Smooth muscle cell (in vitro differentiated cells): Measurements from ENCODE around the gene GPR107. TPM values are rescaled to one million over a fixed set of nuclear protein-coding genes. Genes with fewer than 3 reads are reported as not detected.

Source experiments
- DNase-seq: peaks from one replicate; lab custom pipeline; 2025; ENCODE audit not compliant: unreplicated experiment; lab: John Stamatoyannopoulos, UW
- H2AFZ ChIP-seq: fragments of 200-600 bp; sonication (generic); 2 replicates; pipeline ENCODE4 v1.6.0; 2016; ENCODE audit warnings: antibody characterized with exemption, low read depth, mild to moderate bottlenecking
- H3F3A ChIP-seq: fragments of 200-600 bp; sonication (generic); 2 replicates; pipeline ENCODE4 v1.6.0; 2017; ENCODE audit warnings: antibody characterized with exemption, low read depth
- H3K27ac ChIP-seq: fragments of 200-600 bp; sonication (generic); 2 replicates; pipeline ENCODE4 v1.5.1; 2016; ENCODE audit warnings: low read depth, mild to moderate bottlenecking
- H3K27me3 ChIP-seq: fragments of 200-600 bp; sonication (generic); 2 replicates; pipeline ENCODE4 v1.6.1; 2016; ENCODE audit warnings: low read depth, mild to moderate bottlenecking
- H3K36me3 ChIP-seq: fragments of 200-600 bp; sonication (generic); 2 replicates; pipeline ENCODE4 v1.5.1; 2016; ENCODE audit warnings: low read depth
- H3K4me1 ChIP-seq: fragments of 200-600 bp; sonication (generic); 2 replicates; pipeline ENCODE4 v1.5.1; 2016; ENCODE audit warnings: low read depth
- H3K4me2 ChIP-seq: fragments of 200-600 bp; sonication (generic); 2 replicates; pipeline ENCODE4 v1.6.0; 2016; ENCODE audit warnings: mild to moderate bottlenecking
- H3K4me3 ChIP-seq: fragments of 200-600 bp; sonication (generic); 2 replicates; pipeline ENCODE4 v1.5.1; 2016; ENCODE audit warnings: mild to moderate bottlenecking
- H3K79me2 ChIP-seq: fragments of 200-600 bp; sonication (generic); 2 replicates; pipeline ENCODE4 v1.6.0; 2016; ENCODE audit warnings: low read depth, mild to moderate bottlenecking
- H3K9ac ChIP-seq: fragments of 200-600 bp; sonication (generic); 2 replicates; pipeline ENCODE4 v1.6.0; 2016; ENCODE audit warnings: low read depth
- H3K9me3 ChIP-seq: fragments of 200-600 bp; sonication (generic); replicated peaks from 2 replicates; pipeline ENCODE4 v1.5.1; 2016; ENCODE audit warnings: low read depth
- H4K20me1 ChIP-seq: fragments of 200-600 bp; sonication (generic); 2 replicates; pipeline ENCODE4 v1.6.0; 2016; ENCODE audit warnings: low read depth
- CTCF ChIP-seq: fragments of 200-600 bp; sonication (generic); IDR thresholded peaks from 2 replicates; pipeline ENCODE4 v1.5.1; 2017; ENCODE audit warnings: borderline replicate concordance, mild to moderate bottlenecking, antibody characterized with exemption; ENCODE audit not compliant: insufficient read depth, poor library complexity, severe bottlenecking
- WGBS: methylation state at CpG from one replicate; pipeline ENCODE4 v1.1.7; 2016; ENCODE audit warnings: low lambda C conversion rate; 5-methylcytosine and 5-hydroxymethylcytosine counted together
- polyA plus RNA-seq: library from polyadenylated mRNA; unstranded; fragments of >200 nt; fragmentation: Nextera tagmentation; extraction: Ambion mirVana; gene quantifications from 2 replicates; pipeline ENCODE4 v1.2.1, GENCODE V29; 2016
- total RNA-seq: library from RNA; depleted of rRNA; stranded (reverse); fragments of >200 nt; gene quantifications from 2 replicates; pipeline ENCODE4 v1.2.3, GENCODE V29; 2014

The GPR107 gene
- total and polyA plus RNA-seq, 2 experiments from 2014 or later, result 16.2 to 42.7 TPM

- H4K20me1 ChIP-seq, result peaks cover 31% of the 10 kb centered on the region
- no peak overlapping the region for H3K4me2 ChIP-seq
- peaks cover 4% of the 10 kb centered on the region for H3K4me1 ChIP-seq
- 90% methylated on average over 2 of the region's 2 CpGs for WGBS
- no peaks in the 10 kb centered on the region for H3K36me3 ChIP-seq
- H2AFZ ChIP-seq, result no peak overlapping the region
- H3K9ac ChIP-seq, result no peak overlapping the region
- no peaks in the 10 kb centered on the region for H3K27me3 ChIP-seq
- no peak for DNase-seq
- no peak for TF ChIP-seq CTCF
- no peaks in the 10 kb centered on the region for H3K9me3 ChIP-seq
- H3K4me3 ChIP-seq, result no peak overlapping the region
- H3K27ac ChIP-seq, result peak overlapping the region; percentile 65
- H3K79me2 ChIP-seq, result no peaks in the 10 kb centered on the region
- H3F3A ChIP-seq, result peaks cover 4% of the 10 kb centered on the region
Measured at GRCh38 chr9:130106860-130107233, 53.1 kb downstream of the GPR107 start.

DNA sequence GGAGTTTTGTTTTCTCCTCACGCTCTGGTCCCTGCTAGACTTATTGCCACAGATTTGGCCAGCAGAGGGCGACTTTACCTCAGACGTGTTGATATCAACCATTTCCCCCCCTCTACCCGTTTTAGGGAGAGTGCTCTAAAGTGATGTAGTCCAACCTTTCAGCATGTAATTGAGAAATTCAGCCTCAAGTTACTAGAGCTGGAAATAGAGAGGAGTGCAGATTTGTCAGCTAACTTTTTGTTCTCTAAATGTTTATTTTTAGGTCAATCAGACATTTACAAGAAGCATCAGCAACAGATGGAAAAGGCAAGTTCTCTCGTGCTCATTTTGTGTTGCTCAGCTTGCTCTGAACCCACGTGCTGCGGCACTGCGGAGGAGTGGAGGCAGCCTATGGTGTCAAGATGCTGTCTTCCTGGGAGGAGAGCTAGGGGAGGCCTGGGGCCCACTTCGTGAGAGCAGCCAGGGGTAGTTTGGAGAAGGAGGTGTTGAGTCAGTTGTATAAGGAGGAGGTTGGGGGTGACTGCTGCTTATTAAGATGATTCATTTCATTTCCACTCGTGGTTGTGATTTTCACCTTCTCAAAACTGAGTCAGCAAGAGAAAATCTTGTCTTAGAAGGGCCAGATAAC, 53.6 kb downstream of the GPR107 start:
- H3K4me1 ChIP-seq, result peaks cover 4% of the 10 kb centered on the region
- peak; percentile 86 for TF ChIP-seq CTCF
- H3K4me2 ChIP-seq, result no peak overlapping the region
- H3K27ac ChIP-seq, result peak overlapping the region; percentile 65
- 25% methylated on average over 10 of the region's 10 CpGs for WGBS
- no peak overlapping the region for H2AFZ ChIP-seq
- H3K79me2 ChIP-seq, result no peaks in the 10 kb centered on the region
- H3K27me3 ChIP-seq, result no peaks in the 10 kb centered on the region
- H3K9me3 ChIP-seq, result no peaks in the 10 kb centered on the region
- peaks cover 9% of the 10 kb centered on the region for H3F3A ChIP-seq
- no peak overlapping the region for H3K4me3 ChIP-seq
- peak; percentile 30 for DNase-seq
- no peaks in the 10 kb centered on the region for H3K36me3 ChIP-seq
- peaks cover 27% of the 10 kb centered on the region for H4K20me1 ChIP-seq
- H3K9ac ChIP-seq, result no peak overlapping the region

DNA sequence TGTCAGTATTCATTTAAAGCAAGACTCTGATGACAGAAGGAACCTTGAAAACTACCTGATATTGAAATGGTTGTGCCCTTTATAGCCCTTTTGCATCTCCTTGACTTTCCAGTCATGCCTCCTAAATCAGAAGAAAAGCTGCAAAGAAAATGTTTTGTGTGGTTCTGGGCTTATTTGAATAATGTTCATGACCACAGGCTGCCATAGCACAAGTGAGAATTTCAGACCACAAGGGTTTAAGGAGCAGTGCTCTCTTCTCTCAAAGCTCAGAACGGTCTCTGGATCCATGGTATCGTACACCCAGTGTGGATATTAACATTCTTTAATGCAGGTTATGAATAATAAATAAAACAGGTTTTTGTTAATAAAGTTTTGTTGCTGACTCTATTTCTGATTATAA, 54.2 kb downstream of the GPR107 start:
- Histone ChIP-seq H3K9me3 (no peaks in the 10 kb centered on the region), H3K4me1 (peaks cover 4% of the 10 kb centered on the region), H2AFZ (no peak overlapping the region), H3K27me3 (no peaks in the 10 kb centered on the region), H3K4me2 (no peak overlapping the region), H3F3A (peaks cover 10% of the 10 kb centered on the region), H3K9ac (no peak overlapping the region), H3K4me3 (no peak overlapping the region), H3K27ac (peak overlapping the region; percentile 65), H3K36me3 (no peaks in the 10 kb centered on the region), H4K20me1 (peaks cover 33% of the 10 kb centered on the region), H3K79me2 (no peaks in the 10 kb centered on the region)
- no peak for TF ChIP-seq CTCF
- no peak for DNase-seq
- WGBS, result 74% methylated on average over 2 of the region's 2 CpGs

GRCh38 chr9:130110166-130110565, 56.5 kb downstream of the GPR107 start:
- Histone ChIP-seq H3K79me2 (no peaks in the 10 kb centered on the region), H3K4me1 (peaks cover 9% of the 10 kb centered on the region), H3K36me3 (no peaks in the 10 kb centered on the region), H4K20me1 (peaks cover 42% of the 10 kb centered on the region), H3K27me3 (no peaks in the 10 kb centered on the region), H3K4me2 (no peak overlapping the region), H3K9me3 (no peaks in the 10 kb centered on the region), H3K4me3 (no peak overlapping the region), H3F3A (peaks cover 17% of the 10 kb centered on the region), H3K9ac (no peak overlapping the region), H3K27ac (peak overlapping the region; percentile 43), H2AFZ (no peak overlapping the region)
- TF ChIP-seq CTCF, result no peak
- no peak for DNase-seq
- 93% methylated on average over 5 of the region's 5 CpGs for WGBS
